GM18511 (cell line): ENCODE measurements around the gene MMP14.
"Not testable (repeated sequence)": the region's sequence is repeated elsewhere in the genome, so short reads cannot be mapped to it uniquely, and the experiment has no call there.

Experiments used
- ATAC-seq: cut with Tn5 transposase; IDR thresholded peaks from one replicate; pipeline ENCODE4 v1.9.1; 2021; ENCODE audit warnings: mild to moderate bottlenecking, moderate library complexity; ENCODE audit not compliant: unreplicated experiment

Gene MMP14

DNA sequence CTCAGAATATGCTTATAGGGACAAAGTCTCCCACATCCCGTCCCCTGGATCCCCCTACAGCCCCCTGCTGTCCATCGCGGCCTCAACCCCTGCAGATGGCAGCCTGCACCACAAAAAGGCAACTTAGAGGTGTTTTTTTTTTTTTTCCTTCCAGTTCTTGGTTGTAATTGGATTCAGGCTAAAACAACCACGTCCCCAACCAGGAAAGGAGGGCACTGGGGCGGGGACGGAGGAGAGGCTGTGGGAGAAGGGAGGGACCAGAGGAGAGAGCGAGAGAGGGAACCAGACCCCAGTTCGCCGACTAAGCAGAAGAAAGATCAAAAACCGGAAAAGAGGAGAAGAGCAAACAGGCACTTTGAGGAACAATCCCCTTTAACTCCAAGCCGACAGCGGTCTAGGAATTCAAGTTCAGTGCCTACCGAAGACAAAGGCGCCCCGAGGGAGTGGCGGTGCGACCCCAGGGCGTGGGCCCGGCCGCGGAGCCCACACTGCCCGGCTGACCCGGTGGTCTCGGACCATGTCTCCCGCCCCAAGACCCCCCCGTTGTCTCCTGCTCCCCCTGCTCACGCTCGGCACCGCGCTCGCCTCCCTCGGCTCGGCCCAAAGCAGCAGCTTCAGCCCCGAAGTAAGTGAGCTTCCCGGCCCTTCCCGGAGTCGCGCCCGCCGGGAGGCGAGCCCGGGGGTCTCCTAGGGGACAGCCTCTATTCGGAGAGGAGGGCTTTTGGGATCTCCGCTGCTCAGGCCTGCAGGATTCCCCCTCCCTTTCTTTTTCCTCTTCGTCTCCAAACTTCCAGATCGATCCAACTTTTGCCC lies at the start of gene MMP14:
Gene MMP14 (plus strand): TSS at position 285 of the 813 bp plus-strand sequence. CDS start 233 bp downstream, at position 518.
- no peak for ATAC-seq

DNA sequence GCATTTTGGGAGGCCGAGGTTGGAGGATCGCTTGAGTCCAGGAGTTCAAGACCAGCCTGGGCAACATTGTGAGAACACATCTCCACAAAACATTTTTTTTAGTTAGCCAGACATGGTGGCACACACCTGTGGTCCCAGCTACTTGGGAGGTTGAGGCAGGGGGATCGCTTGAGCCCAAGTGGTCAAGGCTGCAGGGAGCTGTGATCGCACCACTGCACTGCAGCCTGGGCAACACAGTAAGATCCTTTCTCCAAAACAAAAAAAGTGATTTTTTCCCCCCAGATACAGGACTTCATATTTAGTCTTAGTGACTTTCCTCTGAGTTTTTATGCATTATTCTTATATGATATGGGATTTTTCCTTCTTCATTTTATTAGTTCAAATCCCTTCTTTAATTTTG lies 49.7 kb upstream of the MMP14 start:
- no peak for ATAC-seq

DNA sequence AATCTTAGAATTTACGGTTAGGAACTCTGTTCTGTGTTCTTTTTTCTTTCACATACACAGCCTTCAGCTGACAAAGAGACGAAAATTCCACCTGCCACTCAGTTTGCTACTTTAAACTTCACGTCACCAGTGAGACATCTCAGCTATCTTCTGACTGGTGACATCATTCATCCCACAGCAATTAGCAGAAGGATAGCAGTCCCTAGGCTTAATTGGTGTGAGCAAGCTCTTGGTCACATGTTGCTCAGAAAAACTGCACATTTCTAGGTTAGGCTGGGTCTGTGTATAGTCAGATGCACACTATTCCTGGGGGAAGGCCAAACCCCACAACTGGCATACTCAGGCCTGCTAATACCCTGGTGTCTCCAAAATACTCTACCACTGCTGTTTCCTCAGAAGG lies 45.1 kb upstream of the MMP14 start:
- no peak for ATAC-seq

DNA sequence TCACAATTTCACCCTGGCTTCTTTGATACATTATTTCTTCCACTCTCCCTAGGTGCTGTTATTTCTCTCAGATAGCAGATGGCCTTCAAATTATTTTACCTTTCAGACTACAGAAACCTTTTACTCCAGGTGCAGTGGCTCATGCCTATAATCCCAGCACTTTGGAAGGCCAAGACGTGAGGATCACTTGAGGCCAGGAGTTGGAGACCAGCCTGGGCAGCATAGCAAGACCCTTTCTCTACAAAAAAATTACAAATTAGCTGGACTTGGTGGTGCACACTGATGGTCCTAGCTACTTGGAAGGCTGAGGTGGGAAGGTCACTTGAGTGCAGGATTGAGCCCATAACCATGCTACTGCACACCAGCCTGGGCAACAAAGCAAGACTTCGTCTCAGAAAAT lies 44.2 kb upstream of the MMP14 start:
- ATAC-seq: no peak

DNA sequence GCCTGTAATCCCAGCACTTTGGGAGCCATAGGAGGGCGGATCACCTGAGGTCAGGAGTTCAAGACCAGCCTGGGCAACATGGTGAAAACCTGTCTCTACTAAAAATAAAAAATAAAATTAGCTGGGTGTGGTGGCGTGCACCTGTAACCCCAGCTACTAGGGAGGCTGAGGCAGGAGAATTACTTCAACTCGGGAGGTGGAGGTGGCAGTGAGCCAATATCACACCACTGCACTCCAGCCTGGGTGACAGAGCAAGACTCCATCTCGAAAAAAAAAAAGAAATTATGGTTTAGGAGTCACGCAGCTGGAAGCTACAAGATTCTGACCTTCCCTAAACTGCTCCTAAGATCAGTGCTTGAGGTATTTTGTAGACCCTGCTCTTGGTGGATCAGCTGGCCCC lies 42.8 kb upstream of the MMP14 start:
- not testable (repeated sequence) for ATAC-seq

DNA sequence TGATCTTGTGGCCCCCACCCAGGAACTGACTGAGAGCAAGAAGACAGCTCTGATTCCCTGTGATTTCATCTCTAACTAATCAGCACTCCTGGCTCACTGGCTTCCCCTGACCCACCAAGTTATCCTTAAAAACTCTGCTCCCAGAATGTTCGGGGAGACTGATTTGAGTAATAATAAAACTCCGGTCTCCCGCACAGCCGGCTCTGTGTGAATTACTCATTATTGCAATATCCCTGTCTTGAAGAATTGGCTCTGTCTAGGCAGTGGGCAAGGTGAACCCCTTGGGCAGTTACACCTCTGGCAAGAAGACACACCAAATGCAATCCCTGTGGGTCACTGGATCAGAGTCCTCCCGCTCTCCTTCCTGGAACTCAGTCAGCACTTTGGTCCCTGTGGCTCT lies 42.4 kb upstream of the MMP14 start:
- ATAC-seq: no peak

DNA sequence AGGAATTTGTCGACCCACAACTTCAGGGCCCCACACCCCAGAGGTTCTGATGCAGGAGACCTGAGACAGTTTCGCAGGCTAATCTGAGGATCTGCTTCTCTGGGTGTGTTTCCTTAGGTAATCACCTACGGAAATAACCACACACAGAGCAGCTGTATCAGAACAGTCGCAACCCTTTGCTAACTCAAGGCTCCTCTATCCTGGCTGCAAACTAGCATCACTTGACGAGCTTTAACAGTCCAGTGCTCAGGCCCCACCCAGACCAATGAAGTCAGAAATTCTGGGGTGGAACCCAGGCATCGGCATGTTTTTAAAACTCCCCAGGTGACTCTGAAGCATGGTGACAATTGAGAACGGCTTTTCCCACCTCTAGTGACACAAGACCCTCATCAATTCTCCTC lies 41.8 kb upstream of the MMP14 start:
- ATAC-seq: peak; percentile 61

DNA sequence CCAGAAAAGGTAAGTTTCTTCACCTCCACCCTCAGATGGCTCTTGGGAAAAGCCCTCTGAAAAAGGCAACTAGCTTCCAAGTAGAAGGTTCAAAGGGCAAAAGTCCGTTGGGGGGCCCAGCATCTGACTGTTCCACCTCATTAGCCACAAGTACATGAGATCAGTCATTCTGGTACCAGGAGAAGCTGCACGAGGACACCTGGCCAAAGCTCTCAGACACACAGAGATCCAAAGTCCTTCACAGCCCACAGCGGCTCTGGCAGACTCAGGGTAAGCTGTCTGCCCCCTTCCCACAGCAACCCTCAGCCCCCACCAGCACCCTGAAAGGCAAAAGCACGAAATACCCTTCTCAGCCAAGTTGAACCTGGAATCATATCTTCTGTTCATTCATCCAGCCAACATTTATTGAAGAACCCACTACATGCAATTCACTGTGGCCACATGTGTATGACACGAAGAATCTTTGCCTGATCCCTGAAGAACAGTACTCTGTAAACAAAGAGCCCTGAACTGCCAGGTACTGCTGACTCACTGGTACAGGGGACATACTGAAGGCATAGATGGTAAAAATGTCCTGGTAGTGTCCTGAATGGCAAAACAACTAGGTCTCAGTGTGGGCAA lies 40.2 kb upstream of the MMP14 start:
- peak; percentile 62 for ATAC-seq

DNA sequence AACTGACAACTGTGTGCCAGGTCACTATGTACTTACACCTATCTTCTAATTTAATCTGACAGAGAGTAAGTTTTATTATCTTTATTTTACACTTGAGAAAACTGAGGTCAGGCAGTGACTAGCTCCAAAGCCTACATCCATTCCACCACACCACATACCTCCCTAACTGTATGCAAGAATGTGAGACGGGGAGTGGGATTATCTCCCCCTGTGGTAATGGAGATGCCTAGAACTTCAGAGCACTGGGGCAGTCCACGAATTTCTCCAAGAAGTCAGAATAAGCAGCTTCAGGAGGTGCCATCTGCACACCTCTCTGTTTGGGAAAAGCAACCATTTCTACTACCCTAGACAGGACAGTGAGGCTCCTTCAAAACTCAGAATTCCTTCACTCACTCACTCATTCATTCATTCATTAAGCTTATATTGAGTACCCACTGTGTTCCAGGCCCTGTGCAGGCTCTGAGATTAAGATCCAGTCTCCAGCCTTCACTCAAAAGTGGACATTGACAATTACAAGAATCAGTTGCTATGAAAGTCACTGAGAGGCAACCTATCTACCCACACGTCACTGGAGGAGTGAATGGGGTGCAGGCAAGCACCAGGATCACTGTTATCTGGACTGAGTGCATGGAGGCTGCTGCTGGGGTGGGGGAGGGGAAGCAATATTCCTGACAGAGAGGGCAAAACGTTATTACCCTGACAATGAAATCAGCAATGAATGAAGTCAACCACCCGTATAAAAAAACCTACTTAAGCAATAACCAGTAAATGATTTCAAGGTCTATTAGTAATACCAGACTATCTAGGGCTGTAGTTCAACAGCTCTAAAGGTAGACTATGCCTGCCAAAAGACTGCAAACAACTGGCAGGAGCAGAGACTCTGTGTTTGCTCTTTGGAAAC lies 39.1 kb upstream of the MMP14 start:
- no peak for ATAC-seq

DNA sequence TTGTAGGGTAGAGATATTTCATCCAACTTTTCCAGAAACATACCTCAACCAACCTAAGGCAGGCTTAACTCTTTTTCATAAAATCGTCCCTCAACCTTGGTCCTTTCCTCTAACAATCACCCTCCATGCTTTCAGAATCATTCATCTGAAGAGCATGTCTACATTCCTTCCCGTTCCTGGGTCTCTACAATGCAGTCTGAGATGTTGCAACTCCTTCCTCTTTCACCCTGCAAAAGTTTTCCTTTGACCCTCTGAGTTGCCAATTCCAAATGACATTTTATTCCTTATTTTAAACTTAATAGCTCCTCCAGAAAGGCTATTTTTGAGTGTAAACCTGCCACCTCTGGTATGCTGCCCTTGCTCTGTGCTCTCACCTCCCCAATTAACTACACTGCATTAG lies 37.9 kb upstream of the MMP14 start:
- ATAC-seq: no peak

DNA sequence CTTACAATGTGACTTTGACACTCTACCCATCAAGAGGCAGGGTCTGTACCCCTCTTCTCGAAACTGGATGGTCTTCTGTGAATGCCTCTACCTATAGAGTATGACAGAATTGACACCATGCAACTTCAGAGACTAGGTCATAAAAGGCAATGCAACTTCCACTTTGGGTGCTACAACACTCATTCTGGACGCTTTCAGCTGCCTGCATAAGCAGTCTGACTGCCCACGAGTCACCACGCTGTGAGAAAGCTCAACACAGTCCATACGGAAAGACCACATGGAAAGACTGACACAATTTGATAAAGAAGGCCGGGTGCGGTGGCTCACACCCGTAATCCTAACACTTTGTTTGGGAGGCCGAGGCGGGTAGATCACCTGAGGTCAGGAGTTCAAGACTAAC lies 36.0 kb upstream of the MMP14 start:
- ATAC-seq: no peak

DNA sequence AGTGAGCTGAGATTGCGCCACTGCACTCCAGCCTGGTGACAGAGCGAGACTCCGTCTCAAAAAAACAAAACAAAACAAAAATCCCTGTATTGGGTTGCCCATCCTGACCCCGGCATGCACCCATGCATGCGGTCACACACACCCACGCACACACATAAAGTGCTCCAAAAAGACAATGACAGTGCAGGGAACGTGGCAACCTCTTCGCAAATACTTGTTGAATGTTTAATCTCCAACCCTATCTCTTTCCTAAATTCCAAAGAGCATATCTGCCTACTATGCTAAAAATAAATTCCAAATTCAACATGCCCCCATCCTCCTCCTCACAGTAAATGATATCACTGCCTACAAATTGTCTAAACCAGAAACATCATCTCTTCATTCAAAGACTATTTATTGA lies 34.7 kb upstream of the MMP14 start:
- ATAC-seq: no peak

DNA sequence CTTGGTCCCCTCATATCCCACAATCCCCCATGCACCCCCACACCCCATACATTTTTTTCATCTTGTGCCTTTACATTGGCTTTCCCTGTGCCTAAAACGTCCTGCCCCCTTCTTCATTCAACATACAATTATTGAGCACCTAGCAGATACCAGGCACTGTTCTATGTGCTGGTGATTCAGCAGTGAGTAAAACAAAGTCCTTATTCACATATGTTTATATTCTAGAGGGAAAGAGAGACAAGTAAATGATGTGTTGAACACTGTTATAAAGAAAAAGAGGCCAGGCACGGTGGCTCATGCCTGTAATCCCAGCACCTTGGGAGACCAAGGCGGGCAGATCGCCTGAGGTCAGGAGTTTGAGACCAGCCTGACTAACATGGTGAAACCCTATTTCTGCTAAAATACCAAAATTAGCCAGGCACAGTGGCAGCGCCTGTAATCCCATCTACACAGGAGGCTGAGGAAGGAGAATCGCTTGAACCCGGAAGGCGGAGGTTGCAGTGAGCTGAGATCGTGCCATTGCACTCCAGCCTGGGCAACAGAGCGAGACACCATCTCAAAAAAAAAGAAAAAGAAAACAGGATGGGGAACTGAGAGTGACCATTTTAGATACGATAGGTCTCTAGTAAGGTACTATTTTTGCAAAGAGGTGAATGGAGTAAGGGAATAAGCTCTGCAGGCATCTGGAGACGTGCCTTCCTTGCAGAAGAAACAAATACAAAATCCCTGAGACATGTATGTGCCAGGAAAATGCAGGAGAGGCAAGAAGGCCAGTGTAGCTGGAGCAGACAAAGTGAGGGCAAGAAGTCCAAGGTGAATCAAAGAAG lies 33.3 kb upstream of the MMP14 start:
- ATAC-seq: peak; percentile 62

DNA sequence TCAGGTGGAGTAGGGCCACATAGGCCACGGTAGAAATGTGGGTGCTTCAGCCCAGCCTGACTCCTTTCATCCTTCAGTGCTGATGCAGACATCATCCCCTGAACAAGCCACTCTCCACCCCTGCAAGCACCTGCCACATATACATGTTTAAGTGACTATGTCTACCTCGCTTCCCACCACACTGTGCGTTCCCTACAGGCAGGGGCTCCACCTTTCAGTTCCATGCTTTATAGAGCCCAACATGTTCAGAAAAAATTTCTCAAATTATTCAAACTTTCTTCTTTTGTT lies 32.8 kb upstream of the MMP14 start:
- ATAC-seq: peak; percentile 49

DNA sequence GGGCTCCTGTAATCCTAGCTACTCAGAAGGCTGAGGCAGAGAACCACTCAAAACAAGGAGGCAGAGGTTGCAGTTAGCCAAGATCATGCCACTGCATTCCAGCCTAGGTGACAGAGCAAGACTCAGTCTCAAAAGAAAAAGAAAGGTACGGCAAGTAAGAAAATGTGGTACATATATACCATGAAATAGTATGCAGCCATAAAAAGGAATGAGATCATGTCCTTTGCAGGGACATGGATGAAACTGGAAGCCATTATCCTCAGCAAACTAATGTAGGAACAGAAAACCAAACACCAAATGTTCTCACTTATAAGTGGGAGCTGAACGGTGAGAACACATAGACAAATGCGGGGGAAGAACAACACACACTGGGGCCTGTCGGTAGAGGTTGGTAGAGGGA lies 31.1 kb upstream of the MMP14 start:
- not testable (repeated sequence) for ATAC-seq

DNA sequence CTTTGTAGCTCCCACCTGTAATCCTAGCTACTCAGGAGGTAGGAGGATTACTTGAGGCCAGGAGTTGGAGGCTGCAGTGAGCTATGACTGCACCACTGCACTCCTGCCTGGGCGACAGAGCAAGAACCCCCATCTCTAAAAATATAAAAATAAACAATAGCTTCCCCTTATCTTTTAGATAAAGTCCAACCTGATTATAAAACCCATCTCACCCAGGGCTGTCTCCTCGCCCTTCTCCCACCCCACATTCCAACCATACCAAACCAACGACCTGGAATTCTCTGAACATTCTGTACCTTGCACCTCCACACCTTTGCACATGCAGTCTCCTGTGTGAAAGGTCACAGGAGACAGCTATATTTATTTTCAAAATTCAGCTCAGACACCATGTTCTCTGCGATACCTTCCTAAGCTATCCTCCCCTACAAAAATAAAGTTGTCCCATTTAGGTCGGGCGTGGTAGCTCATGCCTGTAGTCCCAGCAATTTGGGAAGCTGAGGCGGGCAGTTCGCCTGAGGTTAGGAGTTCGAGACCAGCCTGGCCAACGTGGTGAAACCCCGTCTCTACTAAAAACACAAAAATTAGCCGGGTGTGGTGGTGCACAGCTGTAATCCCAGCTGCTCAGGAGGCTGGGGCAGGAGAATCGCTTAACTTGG lies 28.8 kb upstream of the MMP14 start:
- ATAC-seq: no peak

DNA sequence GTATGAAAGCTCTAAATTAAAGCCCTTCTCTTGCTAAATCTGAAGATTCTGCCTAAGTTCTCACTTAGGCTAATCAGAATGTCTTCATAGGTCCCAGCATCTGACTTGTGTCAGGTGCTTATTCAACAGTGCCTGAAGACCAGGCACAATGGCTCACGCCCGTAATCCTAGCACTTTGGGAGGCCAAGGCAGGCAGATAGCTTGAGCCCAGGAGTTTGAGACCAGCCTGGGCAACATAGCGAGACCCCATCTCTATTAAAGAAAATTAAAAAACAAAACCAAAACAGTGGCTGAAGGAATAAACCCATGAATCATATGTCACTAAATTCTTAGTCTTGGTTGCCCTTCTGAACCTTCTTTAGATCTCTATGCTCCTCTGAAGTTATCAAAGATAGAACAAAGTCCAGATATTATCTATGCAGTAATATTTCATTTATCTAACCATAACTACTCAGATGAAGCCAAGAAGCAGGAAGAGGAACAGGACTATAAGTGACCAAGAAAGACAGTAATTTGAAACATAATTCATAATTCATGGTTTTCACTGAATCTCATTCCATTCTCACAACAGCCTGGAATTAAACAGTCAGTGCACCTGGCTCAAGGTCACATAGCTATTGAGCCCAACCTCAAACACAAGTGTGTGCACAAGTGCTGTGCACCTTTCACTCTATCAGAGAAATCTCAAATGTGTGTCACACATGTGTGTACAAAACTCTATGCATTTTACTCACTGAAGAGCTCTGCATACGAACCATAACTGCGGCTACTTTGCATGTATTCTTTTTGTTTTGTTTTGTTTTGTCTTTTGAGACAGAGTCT lies 27.8 kb upstream of the MMP14 start:
- no peak for ATAC-seq

DNA sequence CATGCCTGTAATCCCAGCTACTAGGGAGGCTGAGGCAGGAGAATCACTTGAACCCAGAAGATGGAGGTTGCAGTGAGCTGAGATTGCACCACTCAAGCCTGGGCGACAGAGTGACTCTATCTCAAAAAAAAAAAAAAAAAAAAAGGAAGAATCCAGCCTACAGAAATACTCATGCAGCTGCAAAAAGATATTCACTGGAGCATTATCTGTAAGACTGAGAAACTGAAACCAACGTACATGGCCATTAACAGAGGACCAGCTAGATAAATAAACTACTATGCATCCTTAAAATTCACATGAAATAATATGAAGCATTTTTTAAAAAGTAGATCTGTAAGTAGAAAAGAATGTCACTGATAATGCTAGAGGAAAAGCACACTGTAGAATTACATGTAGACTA lies 24.7 kb upstream of the MMP14 start:
- ATAC-seq: no peak

DNA sequence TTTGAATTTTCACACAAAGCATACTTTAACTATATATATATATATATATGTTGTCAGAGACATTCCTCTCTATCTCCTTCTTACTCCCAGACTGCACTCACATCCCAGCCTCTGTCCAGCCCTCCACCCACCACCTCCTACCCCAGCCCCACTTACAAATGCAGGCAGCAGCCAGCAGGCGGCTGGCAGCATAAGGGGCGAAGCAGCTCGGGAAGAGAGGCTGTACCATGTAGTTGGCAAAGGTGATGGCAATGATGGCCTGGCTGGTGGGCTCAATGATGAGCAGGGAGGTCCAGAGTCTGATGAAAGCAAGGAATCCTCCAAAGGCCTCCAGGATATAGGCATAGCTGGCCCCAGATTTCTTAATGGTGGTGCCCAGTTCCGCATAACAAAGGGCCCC lies 23.6 kb upstream of the MMP14 start:
- no peak for ATAC-seq

DNA sequence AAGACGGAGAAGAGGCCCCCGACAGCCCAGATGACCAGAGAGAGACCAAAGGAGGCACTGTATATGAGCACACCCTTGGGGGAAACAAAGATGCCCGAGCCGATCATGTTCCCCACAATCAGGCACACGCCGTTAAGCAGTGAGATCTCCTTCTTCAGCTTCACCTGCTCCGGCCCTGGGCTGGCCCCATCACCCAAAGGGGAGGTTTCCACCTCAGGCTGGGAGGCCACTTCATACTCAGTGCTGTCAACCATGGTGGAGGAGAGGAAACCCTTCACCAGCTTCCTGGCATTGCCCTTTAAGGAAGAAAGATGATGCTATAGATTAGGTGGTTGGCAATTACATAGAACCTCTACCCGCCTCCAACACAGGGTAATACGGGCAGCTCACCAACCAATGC lies 23.2 kb upstream of the MMP14 start:
- ATAC-seq: no peak
